Neural progenitor cell (in vitro differentiated cells): ENCODE data around the gene GAS1. TPM values are rescaled to one million over a fixed set of nuclear protein-coding genes. Genes with fewer than 3 reads are reported as not detected.

Experiments
- DNase-seq: peaks from one replicate; pipeline ENCODE4 v3.0.0-alpha.2; 2016; ENCODE audit warnings: low spot score
- H2AFZ ChIP-seq: fragments of 200-600 bp; sonication (generic); replicated peaks from 2 replicates; pipeline ENCODE4 v1.6.1; 2016; ENCODE audit warnings: antibody characterized with exemption
- H3F3A ChIP-seq: fragments of 200-600 bp; sonication (generic); 2 replicates; pipeline ENCODE4 v1.6.1; 2016; ENCODE audit warnings: antibody characterized with exemption, low read depth
- H3K27ac ChIP-seq: fragments of 200-600 bp; sonication (generic); 2 replicates; pipeline ENCODE4 v1.5.1; 2016; ENCODE audit warnings: mild to moderate bottlenecking
- H3K27me3 ChIP-seq: fragments of 200-600 bp; sonication (generic); 2 replicates; pipeline ENCODE4 v1.6.1; 2016; ENCODE audit warnings: mild to moderate bottlenecking, moderate library complexity
- H3K36me3 ChIP-seq: fragments of 200-600 bp; sonication (generic); 2 replicates; pipeline ENCODE4 v1.5.1; 2016
- H3K4me1 ChIP-seq: fragments of 200-600 bp; sonication (generic); 2 replicates; pipeline ENCODE4 v1.6.1; 2016; ENCODE audit warnings: mixed run types
- H3K4me2 ChIP-seq: fragments of 200-600 bp; sonication (generic); 2 replicates; pipeline ENCODE4 v1.6.1; 2016
- H3K4me3 ChIP-seq: fragments of 200-600 bp; sonication (generic); 2 replicates; pipeline ENCODE4 v1.5.1; 2016
- H3K79me2 ChIP-seq: fragments of 200-600 bp; sonication (generic); 2 replicates; pipeline ENCODE4 v1.6.1; 2016; ENCODE audit warnings: low read depth
- H3K9ac ChIP-seq: fragments of 200-600 bp; sonication (generic); 2 replicates; pipeline ENCODE4 v1.6.1; 2016
- H3K9me3 ChIP-seq: fragments of 200-600 bp; sonication (generic); 2 replicates; pipeline ENCODE4 v1.5.1; 2016; ENCODE audit warnings: low read depth
- H4K20me1 ChIP-seq: fragments of 200-600 bp; sonication (generic); 2 replicates; pipeline ENCODE4 v1.6.1; 2016; ENCODE audit warnings: low read depth
- H3K27ac Mint-ChIP-seq: 3 replicates; pipeline ENCODE4 v1.8.0; 2021; ENCODE audit warnings: mixed read lengths
- H3K27me3 Mint-ChIP-seq: 2 replicates; pipeline ENCODE4 v1.8.0; 2022; ENCODE audit warnings: low read depth, mild to moderate bottlenecking, inconsistent platforms, moderate library complexity, mixed read lengths; ENCODE audit not compliant: insufficient read depth
- H3K36me3 Mint-ChIP-seq: 3 replicates; pipeline ENCODE4 v1.8.0; 2021; ENCODE audit warnings: mixed read lengths
- H3K4me1 Mint-ChIP-seq: 3 replicates; pipeline ENCODE4 v1.8.0; 2021; ENCODE audit warnings: mixed read lengths
- H3K4me3 Mint-ChIP-seq: 3 replicates; pipeline ENCODE4 v1.8.0; 2021; ENCODE audit warnings: mild to moderate bottlenecking, moderate library complexity, mixed read lengths
- H3K9me3 Mint-ChIP-seq: 3 replicates; pipeline ENCODE4 v1.8.0; 2020; ENCODE audit warnings: mixed read lengths
- EZH2 ChIP-seq: fragments of 200-600 bp; sonication (generic); IDR thresholded peaks from 2 replicates; pipeline ENCODE4 v1.6.1; 2017; ENCODE audit warnings: antibody characterized with exemption, mild to moderate bottlenecking, moderate library complexity
- EZH2phosphoT487 ChIP-seq: fragments of 200-600 bp; sonication (generic); IDR thresholded peaks from 2 replicates; pipeline ENCODE4 v1.6.1; 2017; ENCODE audit warnings: antibody characterized with exemption
- total RNA-seq: library from RNA; depleted of rRNA; stranded (reverse); fragments of >200 nt; gene quantifications from 2 replicates; pipeline ENCODE4 v1.2.3, GENCODE V29; 2015; ENCODE audit warnings: low replicate concordance
- TF ChIP-seq, protein P1 (sequence below): fragments of 200-600 bp; sonication (generic); IDR thresholded peaks from 2 replicates; pipeline ENCODE4 v1.5.1; 2017; ENCODE audit warnings: antibody characterized with exemption, mild to moderate bottlenecking

Gene GAS1
- total RNA-seq, 1 donor from 2014 or later, result 68.1 TPM

DNA sequence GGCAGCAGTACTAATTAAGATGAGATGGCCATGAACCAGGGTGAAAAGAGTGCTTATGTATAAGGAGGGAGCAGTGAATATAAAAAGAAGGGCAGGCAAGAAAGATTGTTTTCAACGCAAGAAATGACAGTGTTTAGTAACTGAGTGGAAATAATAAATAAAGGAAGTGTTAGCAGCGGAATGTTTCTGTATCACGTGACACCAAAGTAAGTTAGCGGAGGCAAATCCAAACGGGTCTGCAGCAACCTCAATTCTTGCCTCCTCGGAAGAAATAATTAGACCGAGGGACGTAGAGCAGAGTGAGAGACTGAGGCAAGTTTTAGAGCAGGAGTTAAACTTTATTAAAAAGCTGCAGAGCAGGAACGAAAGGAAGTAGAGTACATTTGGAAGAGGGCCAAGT is 15.4 kb upstream of the GAS1 start:
- no peaks in the 10 kb centered on the region for H3F3A ChIP-seq
- no peaks in the 10 kb centered on the region for H3K36me3 ChIP-seq
- H3K4me3 ChIP-seq, result no peak overlapping the region
- H2AFZ ChIP-seq, result no peak overlapping the region
- no peak for DNase-seq
- no peaks in the 10 kb centered on the region for H3K9me3 ChIP-seq
- TF ChIP-seq EZH2, result no peak
- TF ChIP-seq, protein P1, sequence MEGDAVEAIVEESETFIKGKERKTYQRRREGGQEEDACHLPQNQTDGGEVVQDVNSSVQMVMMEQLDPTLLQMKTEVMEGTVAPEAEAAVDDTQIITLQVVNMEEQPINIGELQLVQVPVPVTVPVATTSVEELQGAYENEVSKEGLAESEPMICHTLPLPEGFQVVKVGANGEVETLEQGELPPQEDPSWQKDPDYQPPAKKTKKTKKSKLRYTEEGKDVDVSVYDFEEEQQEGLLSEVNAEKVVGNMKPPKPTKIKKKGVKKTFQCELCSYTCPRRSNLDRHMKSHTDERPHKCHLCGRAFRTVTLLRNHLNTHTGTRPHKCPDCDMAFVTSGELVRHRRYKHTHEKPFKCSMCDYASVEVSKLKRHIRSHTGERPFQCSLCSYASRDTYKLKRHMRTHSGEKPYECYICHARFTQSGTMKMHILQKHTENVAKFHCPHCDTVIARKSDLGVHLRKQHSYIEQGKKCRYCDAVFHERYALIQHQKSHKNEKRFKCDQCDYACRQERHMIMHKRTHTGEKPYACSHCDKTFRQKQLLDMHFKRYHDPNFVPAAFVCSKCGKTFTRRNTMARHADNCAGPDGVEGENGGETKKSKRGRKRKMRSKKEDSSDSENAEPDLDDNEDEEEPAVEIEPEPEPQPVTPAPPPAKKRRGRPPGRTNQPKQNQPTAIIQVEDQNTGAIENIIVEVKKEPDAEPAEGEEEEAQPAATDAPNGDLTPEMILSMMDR, result no peak
- TF ChIP-seq EZH2phosphoT487, result no peak
- H3K4me3 Mint-ChIP-seq, result no peak overlapping the region
- H3K4me1 Mint-ChIP-seq, result peaks cover 3% of the 10 kb centered on the region
- H3K27ac Mint-ChIP-seq, result no peak overlapping the region
- H3K9ac ChIP-seq, result no peak overlapping the region
- H4K20me1 ChIP-seq, result no peaks in the 10 kb centered on the region
- no peaks in the 10 kb centered on the region for H3K27me3 ChIP-seq
- H3K4me1 ChIP-seq, result no peaks in the 10 kb centered on the region
- peaks cover 5% of the 10 kb centered on the region for H3K27me3 Mint-ChIP-seq
- H3K4me2 ChIP-seq, result no peak overlapping the region
- no peaks in the 10 kb centered on the region for H3K79me2 ChIP-seq
- peaks cover 3% of the 10 kb centered on the region for H3K9me3 Mint-ChIP-seq
- H3K27ac ChIP-seq, result no peak overlapping the region
- H3K36me3 Mint-ChIP-seq, result no peaks in the 10 kb centered on the region

DNA sequence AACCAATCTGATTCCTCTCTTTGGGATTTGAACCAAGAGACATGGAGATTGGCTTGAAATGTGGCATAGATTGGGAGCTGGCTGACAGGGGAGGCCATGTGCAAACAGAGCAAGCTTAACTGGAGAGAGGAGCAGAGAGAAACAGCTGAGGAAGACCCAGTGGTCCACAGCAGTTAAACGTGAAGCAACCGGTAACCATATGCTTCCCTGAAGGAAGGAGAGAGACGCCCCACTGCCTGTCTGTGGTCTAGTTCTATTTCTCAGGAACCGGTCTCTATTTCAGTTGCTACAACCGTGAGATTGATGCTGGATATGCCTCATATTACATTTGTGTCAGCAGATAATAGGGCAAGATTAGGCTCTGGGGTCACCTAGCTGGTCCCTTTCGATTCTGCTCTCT is 13.6 kb upstream of the GAS1 start:
- Histone ChIP-seq H3K27ac (no peak overlapping the region), H3K9ac (no peak overlapping the region), H3K27me3 (no peaks in the 10 kb centered on the region), H3K4me3 (no peak overlapping the region), H3K36me3 (no peaks in the 10 kb centered on the region), H2AFZ (no peak overlapping the region), H4K20me1 (no peaks in the 10 kb centered on the region), H3F3A (no peaks in the 10 kb centered on the region), H3K4me2 (no peak overlapping the region), H3K79me2 (no peaks in the 10 kb centered on the region), H3K4me1 (no peaks in the 10 kb centered on the region), H3K9me3 (no peaks in the 10 kb centered on the region)
- no peak for TF ChIP-seq EZH2phosphoT487
- TF ChIP-seq, protein P1, result no peak
- TF ChIP-seq EZH2, result no peak
- H3K36me3 Mint-ChIP-seq, result no peaks in the 10 kb centered on the region
- H3K4me1 Mint-ChIP-seq, result no peaks in the 10 kb centered on the region
- no peak overlapping the region for H3K27ac Mint-ChIP-seq
- DNase-seq, result no peak
- H3K4me3 Mint-ChIP-seq, result no peak overlapping the region
- H3K27me3 Mint-ChIP-seq, result peaks cover 3% of the 10 kb centered on the region
- H3K9me3 Mint-ChIP-seq, result peaks cover 3% of the 10 kb centered on the region

DNA sequence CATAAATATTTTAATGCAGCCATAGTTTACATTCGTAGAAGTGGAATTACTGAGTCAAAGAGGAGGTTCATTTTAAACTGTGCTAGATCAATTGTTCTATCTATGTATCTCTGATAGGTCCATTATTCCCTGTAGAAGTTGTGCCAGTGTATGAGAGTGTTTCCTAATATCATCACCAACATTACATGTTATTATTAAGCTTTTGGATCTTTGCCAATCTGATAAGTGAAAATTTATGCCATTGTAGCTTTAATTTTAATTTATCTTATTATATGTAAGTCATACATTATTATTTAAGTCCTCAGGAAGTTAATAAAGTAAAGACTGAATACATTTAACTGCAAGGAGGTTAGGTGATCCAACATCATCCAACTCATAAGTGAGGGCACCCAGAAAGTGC is 10.9 kb upstream of the GAS1 start:
- Mint-ChIP-seq H3K36me3 (no peaks in the 10 kb centered on the region), H3K4me1 (no peaks in the 10 kb centered on the region), H3K9me3 (peaks cover 6% of the 10 kb centered on the region), H3K4me3 (no peak overlapping the region), H3K27me3 (peaks cover 3% of the 10 kb centered on the region), H3K27ac (no peak overlapping the region)
- Histone ChIP-seq H3F3A (no peaks in the 10 kb centered on the region), H3K27ac (no peak overlapping the region), H3K27me3 (no peaks in the 10 kb centered on the region), H4K20me1 (no peaks in the 10 kb centered on the region), H3K9ac (no peak overlapping the region), H3K36me3 (no peaks in the 10 kb centered on the region), H3K4me3 (no peak overlapping the region), H3K79me2 (no peaks in the 10 kb centered on the region), H3K4me1 (no peaks in the 10 kb centered on the region), H2AFZ (no peak overlapping the region), H3K9me3 (no peaks in the 10 kb centered on the region), H3K4me2 (no peak overlapping the region)
- no peak for DNase-seq
- TF ChIP-seq, protein P1, result no peak
- TF ChIP-seq EZH2phosphoT487 (no peak), EZH2 (no peak)

DNA sequence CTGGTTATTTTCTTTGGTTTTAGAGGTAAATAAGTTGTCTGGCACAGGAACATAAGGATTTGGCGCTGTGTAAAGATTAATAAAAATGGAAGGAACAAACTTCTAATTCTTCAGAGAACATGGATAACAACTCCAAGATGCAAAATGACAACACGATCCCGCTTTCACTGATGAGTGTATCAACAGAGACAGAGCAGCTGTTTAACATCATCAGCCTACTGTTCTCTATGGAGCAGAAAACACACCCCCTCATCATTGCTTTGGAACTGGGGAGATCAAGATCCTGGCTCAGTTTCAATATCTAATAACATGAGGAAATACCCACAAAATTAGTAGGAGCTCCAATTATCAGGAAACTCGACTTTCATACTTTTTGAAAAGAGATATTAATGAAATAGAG is 8.3 kb upstream of the GAS1 start:
- DNase-seq, result no peak
- Mint-ChIP-seq H3K4me3 (no peak overlapping the region), H3K27ac (no peak overlapping the region), H3K9me3 (peaks cover 18% of the 10 kb centered on the region), H3K36me3 (peaks cover 9% of the 10 kb centered on the region), H3K27me3 (no peaks in the 10 kb centered on the region), H3K4me1 (no peaks in the 10 kb centered on the region)
- no peaks in the 10 kb centered on the region for H3K27me3 ChIP-seq
- H3K4me2 ChIP-seq, result no peak overlapping the region
- H3K27ac ChIP-seq, result no peak overlapping the region
- H3K4me1 ChIP-seq, result no peaks in the 10 kb centered on the region
- H4K20me1 ChIP-seq, result no peaks in the 10 kb centered on the region
- no peaks in the 10 kb centered on the region for H3F3A ChIP-seq
- no peak overlapping the region for H3K4me3 ChIP-seq
- no peaks in the 10 kb centered on the region for H3K79me2 ChIP-seq
- TF ChIP-seq EZH2phosphoT487, result no peak
- TF ChIP-seq, protein P1, result no peak
- TF ChIP-seq EZH2, result no peak
- H3K36me3 ChIP-seq, result no peaks in the 10 kb centered on the region
- no peak overlapping the region for H2AFZ ChIP-seq
- no peak overlapping the region for H3K9ac ChIP-seq
- no peaks in the 10 kb centered on the region for H3K9me3 ChIP-seq
